Bronchial epithelial cell (primary cell): ENCODE results near the gene PLA2G1B. TPM values are rescaled to one million over a fixed set of nuclear protein-coding genes. Genes with fewer than 3 reads are reported as not detected.
A peak's percentile ranks its signal among the peaks of the same experiment; 100 is the strongest.

Experiments
- DNase-seq: peaks from one replicate; pipeline ENCODE4 v3.0.0-alpha.2; 2010; ENCODE audit warnings: low read depth
- FAIRE-seq: peaks from 2 replicates; lab custom pipeline; 2011; peaks lifted over from hg19 to GRCh38; lab: Jason Lieb, UNC
- H3K27me3 ChIP-seq: 2 replicates; pipeline ENCODE4 v1.5.1; 2011; ENCODE audit warnings: low read length; ENCODE audit not compliant: control insufficient read depth, insufficient read depth
- H3K36me3 ChIP-seq: 2 replicates; pipeline ENCODE4 v1.5.1; 2011; ENCODE audit warnings: low read length; ENCODE audit not compliant: control insufficient read depth, insufficient read depth
- H3K4me3 ChIP-seq: 2 replicates; pipeline ENCODE4 v1.5.1; 2011; ENCODE audit warnings: mild to moderate bottlenecking, low read depth, low read length, control low read depth
- total RNA-seq: library from RNA; depleted of rRNA; stranded (reverse); fragments of >200 nt; gene quantifications from 2 replicates; pipeline ENCODE4 v1.2.1, GENCODE V29; 2014
- TF ChIP-seq, protein P1 (sequence below): IDR thresholded peaks from 2 replicates; pipeline ENCODE4 v1.5.1; 2011; ENCODE audit warnings: mild to moderate bottlenecking, moderate library complexity, low read length, control low read depth, inconsistent platforms; ENCODE audit not compliant: insufficient read depth, severe bottlenecking

Gene PLA2G1B
- total RNA-seq, 1 donor from 2014 or later: not detected

DNA sequence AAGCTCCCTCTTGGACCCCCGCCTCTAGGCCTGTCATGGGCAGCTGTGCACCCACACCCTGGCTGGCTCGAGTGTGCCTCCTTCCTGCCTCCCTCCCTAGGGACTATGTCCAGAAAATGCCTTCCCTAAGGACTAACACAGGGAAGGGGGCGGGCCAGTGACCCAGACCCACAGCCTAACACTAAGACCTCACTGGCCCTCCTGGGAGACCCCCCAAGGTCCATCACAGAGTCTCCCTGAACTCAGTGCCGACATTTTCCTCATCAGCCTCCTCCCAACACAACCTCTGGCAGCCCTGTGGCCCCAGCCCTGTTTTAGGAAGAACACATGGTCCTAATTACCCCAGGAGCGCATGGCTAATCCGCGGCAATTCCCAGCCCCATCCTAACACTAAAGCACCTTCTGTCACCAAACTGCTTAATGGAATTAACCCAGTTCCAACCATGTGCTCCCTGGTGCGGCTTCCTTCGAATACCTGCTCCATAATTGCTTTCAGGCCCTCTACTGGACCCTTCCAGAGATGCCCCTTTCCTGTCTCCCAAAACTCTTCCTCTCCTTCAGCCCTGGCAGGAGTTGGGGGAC is 35.8 kb upstream of the PLA2G1B start:
- Histone ChIP-seq H3K4me3 (no peak overlapping the region), H3K36me3 (no peaks in the 10 kb centered on the region), H3K27me3 (peaks cover 15% of the 10 kb centered on the region)
- TF ChIP-seq, protein P1, sequence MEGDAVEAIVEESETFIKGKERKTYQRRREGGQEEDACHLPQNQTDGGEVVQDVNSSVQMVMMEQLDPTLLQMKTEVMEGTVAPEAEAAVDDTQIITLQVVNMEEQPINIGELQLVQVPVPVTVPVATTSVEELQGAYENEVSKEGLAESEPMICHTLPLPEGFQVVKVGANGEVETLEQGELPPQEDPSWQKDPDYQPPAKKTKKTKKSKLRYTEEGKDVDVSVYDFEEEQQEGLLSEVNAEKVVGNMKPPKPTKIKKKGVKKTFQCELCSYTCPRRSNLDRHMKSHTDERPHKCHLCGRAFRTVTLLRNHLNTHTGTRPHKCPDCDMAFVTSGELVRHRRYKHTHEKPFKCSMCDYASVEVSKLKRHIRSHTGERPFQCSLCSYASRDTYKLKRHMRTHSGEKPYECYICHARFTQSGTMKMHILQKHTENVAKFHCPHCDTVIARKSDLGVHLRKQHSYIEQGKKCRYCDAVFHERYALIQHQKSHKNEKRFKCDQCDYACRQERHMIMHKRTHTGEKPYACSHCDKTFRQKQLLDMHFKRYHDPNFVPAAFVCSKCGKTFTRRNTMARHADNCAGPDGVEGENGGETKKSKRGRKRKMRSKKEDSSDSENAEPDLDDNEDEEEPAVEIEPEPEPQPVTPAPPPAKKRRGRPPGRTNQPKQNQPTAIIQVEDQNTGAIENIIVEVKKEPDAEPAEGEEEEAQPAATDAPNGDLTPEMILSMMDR: no peak
- DNase-seq (no peak), FAIRE-seq (no peak)

DNA sequence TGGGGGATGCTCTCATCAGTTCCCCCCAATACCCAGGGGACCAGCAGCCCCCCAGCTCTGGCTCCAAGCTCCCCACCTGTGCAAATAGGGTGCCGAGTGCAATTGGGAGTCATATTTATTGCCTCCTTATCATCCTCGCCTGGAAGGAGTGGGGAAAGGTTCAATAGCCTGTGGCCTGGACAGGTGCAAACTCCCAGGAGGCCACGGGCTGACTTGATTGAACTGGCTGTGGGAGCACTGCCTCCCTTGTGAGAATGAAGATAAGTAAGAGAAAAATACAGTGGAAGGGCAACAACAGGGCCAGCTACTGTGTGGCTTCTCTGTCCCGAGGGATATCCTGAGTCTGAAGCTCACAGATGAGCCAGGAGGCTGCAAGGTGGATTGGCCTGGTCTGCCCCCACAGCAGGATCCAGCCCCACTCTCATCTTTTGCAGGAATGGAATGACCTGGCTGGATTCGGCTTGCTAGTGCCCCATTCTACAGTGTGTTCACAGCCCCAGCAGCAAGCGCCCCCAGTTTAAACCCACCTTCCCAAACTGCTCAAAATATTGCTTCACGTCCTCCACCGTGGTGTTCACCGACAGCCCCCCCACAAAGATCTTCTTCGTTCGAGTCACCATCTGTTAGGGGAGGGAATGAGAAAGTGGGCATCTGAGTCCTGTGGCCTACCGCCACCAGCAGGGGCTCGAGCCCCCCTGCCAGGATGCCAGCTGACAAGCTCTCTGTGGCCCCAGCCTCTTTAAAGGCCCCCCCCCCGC is 35.1 kb upstream of the PLA2G1B start:
- FAIRE-seq: no peak
- H3K27me3 ChIP-seq: peaks cover 11% of the 10 kb centered on the region
- no peaks in the 10 kb centered on the region for H3K36me3 ChIP-seq
- TF ChIP-seq, protein P1: no peak
- DNase-seq: no peak
- no peak overlapping the region for H3K4me3 ChIP-seq

DNA sequence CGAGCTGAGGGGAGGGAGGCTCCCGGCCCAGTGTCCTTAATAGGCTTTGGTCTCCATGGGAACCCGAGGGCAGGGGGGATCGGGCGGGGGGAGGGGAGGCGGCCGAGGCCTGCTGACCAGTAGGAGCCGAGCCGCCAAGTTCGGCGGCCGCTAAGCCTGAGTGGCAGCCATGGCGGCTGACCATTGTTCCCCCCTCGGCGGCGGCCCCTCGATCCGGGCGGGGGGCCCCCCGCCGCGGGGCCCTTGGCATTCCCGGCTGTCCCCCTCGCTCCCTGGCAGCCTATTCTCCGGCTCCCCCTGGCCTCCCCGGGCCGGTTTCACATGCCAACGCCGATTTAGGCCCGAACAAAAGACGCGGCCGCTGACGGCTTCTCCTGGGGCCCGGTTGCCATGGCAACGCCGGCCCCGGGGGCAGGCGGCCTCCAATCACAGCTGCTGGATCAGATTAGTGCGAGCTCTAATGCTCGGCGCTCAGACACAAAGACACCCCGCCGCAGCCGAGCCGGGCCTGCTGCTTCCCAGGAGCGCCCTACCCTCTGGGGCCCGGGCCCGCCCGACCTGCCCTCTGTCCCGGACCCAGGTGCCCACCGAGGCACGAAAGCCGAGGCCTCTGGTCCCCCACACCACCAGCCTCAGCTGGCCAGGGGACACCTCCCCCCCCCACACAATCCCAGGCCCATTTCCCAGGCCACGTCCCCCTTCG is 34.1 kb upstream of the PLA2G1B start:
- no peak for FAIRE-seq
- Histone ChIP-seq H3K27me3 (peaks cover 3% of the 10 kb centered on the region), H3K36me3 (no peaks in the 10 kb centered on the region), H3K4me3 (peak overlapping the region; percentile 8)
- TF ChIP-seq, protein P1: no peak
- peak; percentile 17 for DNase-seq

DNA sequence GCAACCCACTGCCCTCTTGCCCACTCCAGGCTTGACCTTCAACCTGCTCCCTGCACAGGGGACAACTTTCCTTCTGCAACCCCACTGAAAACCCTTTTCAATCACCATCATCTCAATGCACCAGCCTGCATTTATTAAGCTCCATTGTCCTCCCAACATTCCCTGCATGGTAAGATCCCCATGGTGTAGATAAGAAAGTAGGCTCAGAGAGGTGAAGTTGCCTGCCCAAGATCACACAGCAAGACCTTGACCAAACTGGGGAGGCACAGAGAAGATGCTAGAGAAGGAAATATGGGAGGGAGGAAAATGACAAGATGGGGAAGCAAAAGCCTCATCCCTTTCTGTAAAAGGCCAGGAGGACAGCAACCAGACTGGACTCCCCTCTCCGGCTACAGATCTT is 31.5 kb upstream of the PLA2G1B start:
- peaks cover 3% of the 10 kb centered on the region for H3K27me3 ChIP-seq
- DNase-seq: no peak

DNA sequence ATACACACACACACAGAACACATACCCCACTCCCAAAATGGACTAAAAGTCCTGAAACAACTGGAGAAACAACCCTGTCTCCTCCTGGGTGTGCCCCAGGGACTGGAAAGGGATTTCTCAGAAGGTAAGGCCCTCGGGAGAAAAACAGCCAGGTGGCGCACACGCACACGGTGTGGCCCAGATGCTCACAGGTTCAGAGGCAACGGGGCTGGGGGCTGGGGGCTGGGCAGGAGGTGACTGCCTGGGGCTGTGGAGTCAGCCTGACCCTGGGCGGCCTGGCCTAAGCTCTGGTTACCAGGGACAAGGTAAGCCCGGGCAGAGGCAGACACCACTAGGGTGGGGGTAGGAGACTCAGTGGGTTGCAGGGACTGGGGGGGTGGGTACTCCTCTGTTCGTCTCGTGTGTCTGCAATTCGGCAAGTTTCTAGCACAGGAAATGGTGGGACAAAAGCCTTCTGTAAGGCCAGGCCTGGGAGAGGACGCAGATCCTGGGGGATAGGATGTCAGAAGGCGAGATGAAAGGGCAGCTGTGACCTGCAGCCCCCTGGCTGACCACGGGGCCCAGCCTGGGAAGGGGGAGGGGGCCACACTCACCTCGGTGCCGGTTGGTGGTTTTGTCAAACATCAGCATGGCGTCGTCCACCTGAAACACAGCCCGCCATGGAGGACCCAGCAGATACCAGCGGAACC is 31.0 kb upstream of the PLA2G1B start:
- DNase-seq (no peak), FAIRE-seq (no peak)
- Histone ChIP-seq H3K36me3 (no peaks in the 10 kb centered on the region), H3K4me3 (no peak overlapping the region), H3K27me3 (peaks cover 3% of the 10 kb centered on the region)
- TF ChIP-seq, protein P1: no peak

More for the DNA sequence above, 31.5 kb upstream of the PLA2G1B start:
- Histone ChIP-seq H3K4me3 (no peak overlapping the region), H3K36me3 (no peaks in the 10 kb centered on the region)
- TF ChIP-seq, protein P1: no peak
- peak; percentile 32 for FAIRE-seq
